ENCODE measurements around the gene TYK2.

The TYK2 gene

DNA sequence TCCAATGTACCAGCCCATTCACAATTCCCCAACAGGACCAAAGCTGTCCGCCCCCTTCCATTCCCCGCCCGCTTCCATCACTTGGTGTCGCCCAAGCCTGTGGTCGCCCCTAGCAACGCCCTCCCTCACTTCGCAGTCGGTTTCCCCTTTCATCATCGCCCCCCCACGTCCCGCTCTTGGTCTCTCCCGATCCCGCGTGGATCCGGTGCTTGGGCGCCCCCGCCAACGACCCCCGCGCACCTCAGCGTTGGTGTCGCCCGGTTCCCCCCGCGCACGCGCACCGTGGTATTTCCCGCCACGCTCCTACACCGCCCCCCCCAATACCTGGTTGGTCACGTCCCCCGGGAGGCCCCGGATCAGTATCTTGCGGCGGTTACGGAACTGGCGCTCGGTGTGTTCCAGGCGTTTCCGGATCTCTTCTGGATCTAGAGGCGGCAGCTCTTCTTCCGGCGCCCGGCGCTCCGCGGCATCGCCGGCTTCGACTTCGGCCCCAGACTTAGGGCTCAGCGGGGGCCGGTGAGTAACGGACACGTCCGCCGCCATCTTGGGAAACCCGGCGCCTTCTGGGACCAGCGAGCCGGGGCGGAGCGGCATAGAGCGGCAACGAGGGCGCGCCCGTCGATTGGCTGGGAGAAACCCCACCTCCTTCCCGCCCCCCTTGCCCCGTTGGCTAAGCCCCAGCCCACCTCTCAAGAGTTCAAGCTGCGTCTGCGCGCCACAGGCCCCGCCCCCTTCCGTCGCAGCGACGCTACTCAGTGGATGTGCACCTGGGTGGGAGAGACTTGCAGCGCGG lies 47.2 kb downstream of the TYK2 start, which contains the start of gene RAVER1:
TSS of gene RAVER1 (minus strand) at position 565 of the 793 bp plus-strand sequence. CDS start at position 543, 22 bp downstream.
- peak; percentile 79 for DNase-seq

DNA sequence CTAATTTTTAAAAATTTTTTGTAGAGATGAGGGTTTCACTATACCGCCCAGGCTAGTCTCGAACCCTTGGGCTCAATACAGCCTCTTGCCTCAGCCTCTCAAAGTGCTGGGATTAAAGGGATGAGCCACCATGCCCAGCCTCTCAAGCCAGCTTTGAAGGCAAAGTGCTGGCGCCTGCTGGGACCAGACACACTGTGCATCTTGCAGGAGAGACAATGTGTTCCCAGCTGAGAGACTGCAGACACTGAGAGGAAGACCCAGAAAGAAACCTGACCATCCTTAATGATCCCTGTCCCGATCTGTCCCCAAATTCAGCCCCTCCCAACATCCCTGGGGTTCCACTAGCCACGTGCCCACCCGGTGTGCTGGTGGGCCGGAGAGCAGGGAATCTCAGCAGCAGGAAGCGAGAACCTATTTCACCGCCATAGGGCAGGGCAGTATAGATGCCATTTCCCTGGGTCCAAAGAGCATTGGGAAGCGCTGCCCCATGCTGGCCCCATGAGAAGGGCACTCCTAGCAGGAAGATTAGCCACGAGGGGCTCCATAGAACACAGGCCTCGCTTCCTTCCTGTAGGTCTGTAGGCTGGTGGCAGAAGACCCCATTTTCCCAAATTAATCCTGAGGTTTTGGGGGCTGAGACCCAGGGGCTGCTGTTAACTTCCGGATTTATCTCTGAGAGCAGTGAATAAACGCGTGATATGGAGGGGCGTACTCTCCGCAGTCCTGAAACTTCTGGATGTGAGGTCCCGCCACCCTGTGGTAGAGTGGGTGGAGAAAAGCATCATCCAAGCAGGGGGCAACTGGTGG lies 48.0 kb downstream of the TYK2 start:
- no peak for DNase-seq

DNA sequence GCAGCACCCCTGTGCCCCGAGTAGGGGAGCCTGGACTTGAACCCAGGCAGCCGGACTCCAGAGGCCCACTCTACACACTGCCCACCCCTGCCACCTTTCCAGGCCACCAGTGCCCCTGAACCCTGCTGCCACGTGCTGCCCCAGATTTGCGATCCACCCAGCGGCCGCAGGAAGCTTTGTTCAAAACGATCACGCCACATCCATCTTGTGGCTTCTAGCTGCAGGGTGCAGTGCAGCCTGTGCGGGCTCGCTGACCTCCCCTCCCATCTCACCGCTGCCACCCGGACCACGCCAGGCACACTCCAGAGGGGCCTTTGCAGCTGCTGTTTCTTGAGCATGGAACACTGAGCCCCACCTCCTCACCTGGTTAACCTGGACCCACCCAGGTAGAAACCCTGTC lies 50.8 kb downstream of the TYK2 start:
- DNase-seq = no peak

DNA sequence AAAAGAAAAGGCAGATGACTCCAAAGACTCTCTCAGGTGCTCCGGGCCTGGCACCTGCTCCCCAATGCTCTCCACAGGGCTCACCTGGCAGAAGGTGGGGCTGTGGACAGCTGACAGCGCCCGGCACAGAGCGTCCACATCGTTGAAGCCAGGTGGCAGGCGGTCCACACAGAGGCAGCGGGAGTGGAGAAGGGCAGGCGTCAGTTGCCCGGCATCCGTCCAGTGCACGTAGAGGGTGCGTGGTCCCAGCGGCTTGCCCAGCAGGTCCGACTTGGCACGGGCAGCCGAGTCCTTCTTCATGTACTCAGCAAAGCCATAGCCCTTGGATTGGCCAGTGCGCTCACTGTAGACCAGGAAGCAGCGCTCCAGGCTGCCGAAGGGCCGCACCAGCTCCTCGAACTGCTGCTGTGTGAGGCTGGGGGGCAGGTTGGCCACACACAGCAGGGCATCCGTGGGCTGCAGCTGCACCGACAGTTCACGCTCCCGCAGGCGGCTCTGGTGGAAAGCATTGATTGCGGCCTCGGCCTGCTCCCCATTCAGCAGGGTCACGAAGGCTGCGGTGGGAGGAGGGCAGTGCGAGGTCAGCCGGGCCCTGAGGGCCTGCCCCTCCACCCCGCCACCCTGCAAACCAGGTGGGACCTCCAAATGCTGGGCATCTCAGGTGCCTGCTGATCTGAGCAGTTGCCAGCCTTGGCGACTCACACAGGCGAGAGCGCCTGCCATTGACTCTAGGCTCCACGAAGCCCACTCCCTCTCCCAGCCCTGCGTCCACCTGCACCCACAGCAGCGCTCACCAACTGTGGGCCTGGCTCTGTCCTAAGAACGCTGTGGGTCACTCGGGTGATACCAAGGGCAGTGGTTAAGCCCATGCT lies 51.6 kb downstream of the TYK2 start:
- no peak for DNase-seq

DNA sequence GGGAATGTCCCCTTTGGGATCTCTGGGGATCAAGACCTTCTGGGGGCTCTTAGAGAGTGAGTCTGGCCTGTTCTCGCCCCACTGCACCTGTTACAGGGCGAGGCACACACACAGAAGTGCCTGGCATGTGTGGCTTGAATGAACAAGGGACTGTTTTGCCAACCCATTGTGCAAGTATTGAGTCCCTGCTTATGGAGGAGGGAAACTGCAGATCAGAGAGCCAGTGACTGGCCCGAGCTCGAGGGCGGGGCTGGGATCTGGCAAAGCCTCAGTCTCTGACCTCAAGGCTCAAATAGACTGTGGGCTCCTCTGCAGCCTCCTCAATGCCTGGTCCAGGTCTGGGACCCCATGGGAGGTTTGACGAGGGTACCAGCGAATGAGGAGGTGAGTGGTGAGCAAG lies 52.6 kb downstream of the TYK2 start:
- no peak for DNase-seq

DNA sequence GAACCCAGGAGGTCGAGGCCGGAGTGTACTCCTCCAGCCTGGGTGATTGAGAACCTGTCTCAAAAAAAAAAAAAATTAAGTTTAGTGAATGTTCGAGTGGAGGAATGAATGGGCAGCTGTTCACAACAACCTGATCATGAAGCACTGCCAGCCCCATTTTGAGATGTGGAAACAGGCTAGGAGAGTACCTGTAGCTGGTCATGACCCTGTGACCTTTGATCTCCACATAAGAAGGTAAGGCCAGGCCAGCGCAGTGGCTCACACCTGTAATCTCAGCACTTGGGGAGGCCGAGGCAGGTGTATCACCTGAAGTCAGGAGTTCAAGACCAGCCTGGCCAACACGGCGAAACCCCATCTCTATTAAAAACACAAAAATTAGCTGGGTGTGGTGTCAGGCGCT lies 54.6 kb downstream of the TYK2 start:
- no peak for DNase-seq

DNA sequence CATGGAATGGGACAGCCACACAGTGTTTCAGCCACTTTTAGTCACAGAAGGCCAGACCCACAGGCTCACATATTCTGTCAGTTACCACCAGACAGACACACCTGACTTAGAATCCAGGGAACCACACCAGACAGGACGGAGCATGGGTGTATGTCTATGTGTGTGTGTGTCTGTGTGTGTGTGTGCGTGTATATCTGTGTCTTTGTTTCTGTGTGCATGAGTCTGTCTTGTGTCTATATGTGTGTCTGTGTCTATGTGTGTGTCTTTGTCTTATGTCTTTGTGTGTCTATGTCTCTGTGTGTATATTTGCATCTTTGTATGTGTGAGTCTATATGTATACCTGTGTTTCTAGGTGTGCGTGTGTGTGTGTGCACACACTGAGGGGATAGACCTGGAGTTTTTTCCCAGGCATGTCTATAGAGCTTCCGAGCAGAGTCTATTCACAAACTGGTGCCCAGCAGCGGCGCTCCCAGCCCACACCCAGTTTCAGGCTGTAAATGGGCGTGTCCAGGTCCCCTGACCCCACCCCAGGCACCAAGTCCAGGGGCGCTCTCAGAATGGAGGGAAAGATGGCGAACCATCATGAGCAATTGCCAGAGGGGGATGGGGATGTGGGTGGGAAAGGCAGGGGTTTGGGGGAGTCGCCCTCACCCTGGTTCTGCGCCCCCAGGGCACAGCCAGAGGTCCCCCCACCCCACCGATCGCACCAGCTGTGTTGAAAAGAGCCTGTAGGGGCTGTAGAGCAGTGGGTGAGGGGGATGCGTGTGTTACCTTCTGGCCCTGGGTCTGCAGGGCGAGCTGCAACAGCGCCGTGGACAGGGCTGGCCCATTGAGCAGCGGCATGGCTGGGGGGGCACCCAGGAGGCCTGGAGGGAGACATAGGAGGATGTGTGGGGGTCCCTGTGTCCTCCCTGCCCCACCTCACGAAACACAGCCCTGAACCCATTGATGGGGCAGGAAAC lies 58.2 kb downstream of the TYK2 start:
- DNase-seq = no peak

DNA sequence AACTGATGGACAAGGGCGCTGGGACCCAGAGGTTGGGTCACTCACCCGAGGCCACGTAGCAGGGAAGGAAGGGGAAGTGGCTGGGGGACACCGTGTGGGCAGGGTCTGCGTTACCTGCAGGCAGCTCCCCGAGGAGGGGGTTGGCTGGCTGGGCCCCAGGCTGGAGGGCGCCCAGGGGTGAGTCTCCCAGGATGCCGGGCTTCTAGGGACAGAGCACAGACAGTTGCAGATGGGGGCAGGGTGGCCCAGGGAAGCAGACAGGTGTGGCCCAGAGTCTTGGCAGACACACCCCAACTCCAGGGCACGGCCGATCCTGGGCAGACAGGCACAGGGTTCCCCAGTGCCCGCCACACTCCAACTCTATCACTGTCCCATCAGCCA lies 59.0 kb downstream of the TYK2 start:
- no peak for DNase-seq

DNA sequence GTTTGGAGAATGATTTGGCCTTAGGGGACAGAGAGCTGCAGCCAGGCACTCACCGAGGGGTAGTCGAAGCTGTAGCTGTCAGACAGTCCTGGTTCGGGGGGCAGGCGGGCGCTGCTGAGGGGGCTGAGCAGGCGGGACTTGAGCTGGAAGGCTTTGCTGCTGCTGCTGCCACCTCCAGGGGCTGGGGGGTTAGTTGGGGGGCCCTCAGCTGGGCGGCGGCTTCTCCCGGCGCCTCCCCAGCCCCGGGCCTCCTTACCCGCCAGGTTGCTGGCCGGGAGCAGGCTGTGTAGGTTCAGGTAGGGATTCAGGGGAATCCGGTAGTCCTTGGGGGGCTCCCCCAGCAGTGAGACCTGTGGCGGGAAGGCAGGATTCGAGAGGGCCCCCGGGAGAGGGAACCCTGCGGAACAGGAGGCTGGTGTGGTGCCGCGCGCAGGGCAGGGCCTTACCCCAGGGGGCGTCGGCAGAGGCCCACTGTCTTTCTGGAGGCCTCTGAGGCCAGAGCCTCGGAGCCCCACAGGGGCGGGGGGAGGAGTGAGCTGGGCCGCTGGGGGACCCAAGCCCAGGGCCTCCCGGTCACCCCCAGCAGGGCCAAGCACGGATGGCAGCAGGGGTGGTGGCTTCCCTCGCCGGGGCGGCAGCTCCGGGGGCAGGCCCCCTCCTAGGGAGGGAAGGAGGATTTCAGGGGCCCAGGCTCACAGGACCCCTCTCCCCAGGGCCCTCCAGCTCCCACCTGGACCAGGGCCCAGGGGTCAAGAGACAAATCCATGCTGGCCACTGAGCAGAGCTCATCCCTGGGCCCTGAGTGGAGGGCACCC lies 59.6 kb downstream of the TYK2 start:
- no peak for DNase-seq

DNA sequence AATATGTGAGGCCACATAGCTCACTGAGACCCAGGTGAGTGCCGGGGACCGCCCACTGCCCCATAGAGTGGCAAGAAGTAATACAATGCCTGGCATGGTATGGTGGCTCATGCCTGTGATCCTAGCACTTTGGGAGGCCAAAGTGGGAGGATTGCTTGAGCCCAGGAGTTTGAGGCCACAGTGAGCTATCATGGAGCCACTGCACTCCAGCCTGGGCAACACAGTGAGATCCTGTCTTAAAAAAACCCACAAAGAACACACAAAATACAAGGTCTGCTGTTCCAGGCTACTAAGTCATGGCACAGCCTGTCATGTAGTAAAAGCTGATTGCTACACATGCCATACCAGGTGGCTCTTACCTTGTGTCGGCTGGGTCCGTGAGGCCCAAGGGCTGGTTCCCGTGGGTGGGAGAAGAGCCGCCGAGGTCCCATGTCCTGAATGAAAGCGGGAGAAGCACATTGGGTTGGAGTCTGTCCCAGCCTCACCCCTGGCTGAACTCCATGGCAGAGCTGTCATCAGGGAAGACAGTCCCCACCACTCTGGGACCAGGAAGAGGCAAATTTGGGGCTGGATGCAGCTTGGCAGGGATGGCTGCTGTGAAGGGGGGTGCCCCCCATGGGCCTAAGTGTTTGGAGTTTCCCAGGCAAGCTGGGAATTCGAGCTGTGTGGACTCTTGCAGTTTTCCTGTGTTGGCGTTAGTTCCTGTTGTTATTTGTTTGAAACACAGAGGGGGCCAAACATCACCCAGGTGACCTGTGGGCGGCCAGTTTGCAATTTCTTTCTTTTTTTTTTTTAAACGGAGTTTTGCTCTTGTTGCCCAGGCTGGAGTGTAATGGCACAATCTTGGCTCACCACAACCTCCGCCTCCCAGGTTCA lies 61.3 kb downstream of the TYK2 start:
- DNase-seq = no peak

DNA sequence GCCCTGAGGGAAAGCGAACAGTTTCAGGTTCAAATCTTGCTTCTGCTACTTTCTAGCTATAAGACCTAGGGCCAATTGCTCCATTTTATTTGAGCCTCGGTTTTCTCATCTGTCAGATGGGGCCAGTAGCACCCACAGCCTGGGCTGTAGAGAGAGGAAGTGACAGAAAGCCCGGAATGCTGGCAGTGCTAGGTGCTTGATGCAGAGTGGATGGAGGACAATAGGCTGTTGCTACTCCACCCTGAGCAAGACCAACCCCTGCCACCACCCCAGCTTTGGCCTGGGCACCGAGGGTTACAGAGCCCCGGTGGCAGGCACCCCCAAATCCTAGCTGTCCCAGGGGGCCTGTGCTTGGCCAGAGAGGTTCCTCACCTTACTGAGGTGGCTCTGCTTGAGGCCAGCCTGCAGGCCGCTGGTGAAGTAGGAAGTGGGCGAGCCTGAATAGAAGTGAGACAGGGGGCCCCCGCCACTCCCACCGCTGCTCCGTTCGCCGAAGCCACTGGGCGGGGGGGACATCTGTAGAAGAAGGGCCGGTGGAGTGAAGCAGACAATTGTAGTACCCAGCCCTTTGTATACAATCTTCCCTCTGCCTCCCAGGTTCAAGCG lies 62.4 kb downstream of the TYK2 start:
- DNase-seq = no peak

DNA sequence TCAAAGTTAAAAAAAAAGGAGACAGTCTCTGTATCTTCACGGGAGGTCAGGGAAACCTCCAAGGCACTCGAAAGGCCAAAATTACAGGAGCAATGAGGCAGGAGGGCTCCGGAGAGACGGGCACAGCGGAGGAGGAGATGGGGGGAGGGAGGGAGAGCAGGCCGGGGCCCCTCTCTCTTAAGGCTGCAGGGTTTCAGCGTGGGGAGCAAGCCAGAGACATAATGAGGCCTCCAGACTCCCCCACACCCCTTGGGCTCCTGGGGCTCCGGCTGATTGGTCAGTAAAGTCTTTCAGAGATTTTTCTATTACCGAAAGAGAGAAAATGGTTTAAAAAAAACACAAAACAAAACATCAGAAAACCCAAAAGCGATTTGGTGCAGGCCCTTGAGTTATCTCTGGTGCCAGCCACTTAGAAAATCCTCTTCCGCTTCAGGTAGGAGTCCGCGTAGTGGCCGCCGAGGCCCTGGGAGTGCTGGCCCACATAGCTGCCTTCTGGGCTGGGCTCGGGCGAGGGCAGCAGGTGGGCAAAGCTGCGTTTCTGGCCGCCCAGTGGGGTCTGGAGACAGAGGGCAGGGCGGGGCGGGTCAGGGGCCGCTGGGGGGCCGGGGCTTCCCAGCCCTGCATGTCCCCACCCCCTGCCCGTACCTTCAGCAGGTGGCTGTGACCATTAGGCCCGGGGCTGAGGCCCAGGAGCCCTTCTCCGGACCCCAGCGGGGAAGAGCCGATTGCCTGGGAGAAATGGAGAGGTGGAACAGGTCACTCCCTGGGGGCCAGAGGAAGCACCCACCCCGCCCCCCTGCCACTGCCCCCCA lies 63.1 kb downstream of the TYK2 start:
- no peak for DNase-seq

DNA sequence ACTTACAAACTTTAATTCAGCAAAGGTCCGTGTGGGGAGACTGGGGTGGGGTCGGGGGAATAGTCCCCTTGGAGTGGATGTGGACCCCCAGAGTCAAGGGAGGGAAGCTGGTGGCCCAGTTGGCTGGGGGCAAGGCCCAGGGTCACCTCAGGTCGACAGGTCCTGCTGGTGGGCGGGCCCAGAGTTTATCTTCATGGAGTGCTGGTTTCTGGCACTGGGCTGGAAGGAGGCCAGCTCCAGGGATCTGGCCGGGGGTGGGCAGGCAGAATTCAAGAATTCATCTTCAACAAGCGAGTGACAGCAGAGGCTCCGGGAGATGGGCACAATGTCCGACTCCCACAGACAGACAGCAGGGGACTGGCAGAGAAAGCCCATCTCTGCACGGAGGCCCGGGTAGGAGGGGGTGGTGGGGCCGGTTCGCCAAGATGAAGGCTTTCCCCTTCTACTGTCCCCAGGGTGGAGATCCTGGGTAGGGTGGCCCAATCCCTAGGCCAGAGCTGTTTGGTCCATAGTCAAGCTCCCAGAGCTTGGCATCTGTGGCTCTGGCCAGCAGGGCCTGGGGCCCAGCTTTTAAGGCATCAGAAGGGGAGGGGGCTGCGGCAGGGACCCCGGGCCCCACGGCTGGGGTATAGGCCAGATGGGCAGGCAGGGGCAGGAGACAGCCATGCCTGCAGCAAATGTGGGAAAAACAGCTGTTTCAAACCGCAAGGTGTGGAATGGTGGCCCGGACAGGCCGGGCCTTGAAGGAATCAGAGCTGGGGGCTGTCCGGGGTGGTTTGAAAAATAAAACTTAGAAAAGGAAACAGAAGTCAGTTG lies 63.9 kb downstream of the TYK2 start:
- DNase-seq = no peak

DNA sequence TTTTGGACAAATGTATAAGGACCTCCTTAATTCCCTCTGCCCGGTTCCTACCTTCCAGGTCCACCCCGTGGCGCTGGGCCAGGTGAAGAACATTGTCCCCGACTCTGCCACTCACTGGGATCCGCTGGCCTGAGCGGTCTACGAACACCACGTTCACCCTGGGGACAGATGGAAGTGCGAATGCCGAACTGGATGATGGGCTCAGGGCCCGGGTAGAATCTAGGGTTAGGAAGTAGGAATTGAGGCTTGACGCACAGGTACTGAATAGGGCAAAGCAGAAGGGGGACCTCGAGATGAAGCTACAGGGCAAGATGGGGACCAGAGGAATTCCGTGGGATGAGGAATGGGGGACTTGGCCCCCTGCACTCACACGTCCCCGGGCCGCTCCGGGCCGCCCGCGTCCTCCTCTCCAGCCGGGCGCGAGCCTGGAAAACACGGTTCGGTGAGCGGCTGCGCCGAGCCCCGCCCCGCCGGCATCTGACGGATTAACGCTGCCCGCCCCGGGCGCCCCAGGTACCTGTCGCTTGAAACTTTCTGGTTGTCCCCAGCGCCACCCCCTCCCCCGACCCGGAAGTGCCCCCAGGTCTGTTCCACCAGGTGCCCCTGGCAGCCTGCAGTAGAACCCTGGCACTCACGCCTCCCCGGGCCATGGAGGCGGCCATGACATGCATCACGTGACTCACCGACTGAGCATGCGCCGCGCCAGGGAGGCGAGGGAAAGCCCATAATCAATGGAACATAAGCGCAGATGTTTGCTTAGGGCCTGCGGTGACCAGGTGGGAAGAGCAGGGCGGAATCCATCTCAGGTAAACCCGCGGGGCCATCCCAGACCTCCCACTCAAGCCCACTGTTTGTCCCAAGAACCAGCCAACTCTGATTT lies 64.8 kb downstream of the TYK2 start, which contains the start of gene FDX2:
TSS of gene FDX2 (minus strand) at position 681 of the 880 bp plus-strand sequence. CDS start at position 662, 19 bp downstream.
- DNase-seq = peak; percentile 63

DNA sequence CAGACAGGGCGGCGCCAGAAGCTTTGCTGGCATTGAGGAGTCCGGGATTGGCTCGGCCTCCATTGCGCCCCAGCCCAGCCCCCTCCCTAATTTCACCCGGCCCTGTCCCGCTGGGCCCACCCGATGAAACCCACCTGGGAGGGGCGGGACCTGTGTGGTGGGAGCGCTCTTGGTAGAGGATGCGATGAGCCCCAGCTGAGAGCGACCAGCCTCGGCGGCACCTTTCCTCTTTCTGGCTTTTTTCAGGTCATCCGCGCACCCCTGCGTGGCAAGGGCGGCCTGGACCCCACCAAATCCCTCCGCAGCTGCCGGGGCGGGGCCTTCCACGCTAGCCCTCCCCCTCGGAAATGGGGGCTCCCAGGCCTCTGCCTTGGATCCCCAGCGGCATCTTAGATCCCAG lies 70.9 kb downstream of the TYK2 start, which contains the start of gene ZGLP1:
TSS of gene ZGLP1 (minus strand) at position 393 of the 400 bp plus-strand sequence.
- no peak for DNase-seq

DNA sequence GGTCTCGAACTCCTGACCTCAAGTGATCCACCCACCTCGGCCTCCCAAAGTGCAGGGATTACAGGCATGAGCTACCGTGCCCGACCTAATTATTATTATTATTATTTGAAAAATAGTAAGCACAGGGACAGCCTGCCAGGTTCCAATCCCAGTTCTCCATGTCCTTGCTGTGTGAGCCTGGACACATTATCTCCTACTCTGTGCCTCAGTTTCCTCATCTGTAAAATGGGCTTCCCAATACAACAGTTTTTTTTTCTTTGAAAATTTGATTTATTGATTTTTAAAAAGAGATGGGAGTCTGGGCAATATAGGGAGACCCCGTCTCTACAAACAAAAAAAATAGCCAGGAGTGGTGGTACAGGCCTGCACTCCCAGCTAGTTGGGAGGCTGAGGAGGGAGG lies 74.0 kb downstream of the TYK2 start:
- DNase-seq = no peak
